DMS153 treated with DMSO at 0.1 percent for 48 hours (cell line): ENCODE measurements around the gene TBCK.
"Not testable (repeated sequence)": the region's sequence is repeated elsewhere in the genome, so short reads cannot be mapped to it uniquely, and the experiment has no call there.

ENCODE experiments used
- DNase-seq: peaks from one replicate; lab custom pipeline; 2025; ENCODE audit not compliant: unreplicated experiment; lab: John Stamatoyannopoulos, UW

Gene TBCK

GRCh38 chr4:106321814-106322213 lies 5.8 kb upstream of the TBCK start:
- not testable (repeated sequence) for DNase-seq

GRCh38 chr4:106321168-106321567 lies 5.2 kb upstream of the TBCK start:
- not testable (repeated sequence) for DNase-seq

DNA sequence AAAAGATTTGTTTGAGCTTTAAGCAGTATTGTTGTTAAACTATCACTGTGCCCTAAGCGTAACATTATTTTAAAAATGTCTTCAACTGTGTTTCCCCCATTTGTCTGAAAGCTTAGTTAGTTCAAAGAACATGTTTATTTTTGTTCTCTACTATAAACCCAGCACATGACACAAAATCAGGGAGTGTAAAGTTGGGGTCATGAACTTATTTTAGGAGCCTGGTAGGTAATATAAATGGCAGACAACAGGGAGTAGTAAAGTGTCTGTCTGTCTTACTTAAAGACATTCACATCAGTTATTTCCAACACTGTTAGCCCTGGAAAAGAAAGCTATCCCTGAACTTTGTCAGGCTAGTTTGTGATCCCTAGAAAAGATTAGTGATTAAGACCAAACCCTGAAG lies 4.2 kb upstream of the TBCK start:
- DNase-seq = no peak

GRCh38 chr4:106318511-106318910 lies 2.5 kb upstream of the TBCK start:
- no peak for DNase-seq

- DNase-seq = no peak
These were observed 1.8 kb upstream of the TBCK start for GRCh38 chr4:106317815-106318214.

- DNase-seq = no peak
These were observed 882 bp upstream of the TBCK start for GRCh38 chr4:106316773-106317409.

DNA sequence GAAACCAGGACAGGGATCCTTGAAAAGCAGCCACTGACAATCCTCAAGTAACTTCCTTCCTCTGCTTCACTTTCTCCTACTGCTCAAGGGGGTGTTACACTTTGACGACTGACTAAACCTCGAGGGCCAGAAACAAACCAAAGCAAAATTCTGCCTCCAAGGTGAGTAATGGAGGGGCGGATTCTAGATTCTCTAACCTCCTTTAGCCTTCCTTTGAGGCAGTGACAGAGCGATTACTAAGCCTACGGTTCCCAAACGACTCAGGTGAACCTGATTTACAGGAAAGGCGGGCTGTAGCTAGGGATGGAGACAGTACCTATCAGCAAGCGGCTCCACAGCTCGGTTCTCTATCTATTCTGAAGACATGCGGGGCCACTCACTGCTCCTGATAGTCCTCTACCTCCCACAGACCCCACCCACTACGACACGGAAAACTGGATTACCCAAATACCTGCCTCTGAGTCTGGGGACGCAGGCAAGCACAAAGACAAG lies 487 bp downstream of the TBCK start:
- DNase-seq = no peak

GRCh38 chr4:106314960-106315359 lies 1.0 kb downstream of the TBCK start:
- DNase-seq = no peak

DNA sequence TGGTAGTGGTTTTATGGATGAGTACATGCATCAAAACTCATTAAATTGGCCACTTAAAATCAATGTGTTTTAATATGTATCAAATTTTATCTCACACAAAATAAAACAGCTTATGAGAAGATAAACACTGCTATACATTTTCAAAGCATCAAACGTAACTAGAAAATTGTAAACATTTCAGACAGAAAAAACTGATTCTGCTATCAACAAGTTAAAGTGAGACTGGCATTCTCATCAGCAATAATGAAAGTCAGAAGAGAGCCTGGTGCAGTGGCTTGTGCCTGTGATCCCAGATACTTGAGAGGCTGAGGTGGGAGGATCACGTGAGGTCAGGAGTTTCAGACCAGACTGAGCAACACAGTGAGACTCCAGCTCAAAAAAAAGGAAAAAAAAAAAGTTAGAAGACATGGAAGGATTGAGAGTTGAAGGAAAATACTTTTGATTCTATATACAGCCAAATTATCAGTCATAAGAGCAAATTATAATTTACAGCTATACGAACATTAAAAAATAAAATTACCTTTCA lies 2.9 kb downstream of the TBCK start:
- no peak for DNase-seq

DNA sequence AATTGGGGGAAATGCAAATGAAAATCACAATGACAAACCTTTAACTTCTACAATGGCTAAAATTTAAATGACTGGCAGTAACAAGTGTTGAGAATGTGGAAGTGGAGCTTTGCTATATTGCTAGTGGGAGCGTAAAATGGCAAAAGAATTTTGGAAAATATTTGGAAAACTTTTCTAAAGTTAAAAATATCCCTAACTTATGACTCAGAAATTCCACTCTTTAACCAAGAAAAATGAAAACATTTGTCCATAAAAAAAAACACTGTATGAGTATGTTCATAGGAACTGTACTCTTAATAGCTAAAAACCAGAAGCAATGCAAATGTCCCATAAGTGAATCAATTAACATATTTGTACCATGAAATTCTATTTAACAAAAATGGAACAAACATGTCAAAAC lies 3.6 kb downstream of the TBCK start:
- DNase-seq = no peak

DNA sequence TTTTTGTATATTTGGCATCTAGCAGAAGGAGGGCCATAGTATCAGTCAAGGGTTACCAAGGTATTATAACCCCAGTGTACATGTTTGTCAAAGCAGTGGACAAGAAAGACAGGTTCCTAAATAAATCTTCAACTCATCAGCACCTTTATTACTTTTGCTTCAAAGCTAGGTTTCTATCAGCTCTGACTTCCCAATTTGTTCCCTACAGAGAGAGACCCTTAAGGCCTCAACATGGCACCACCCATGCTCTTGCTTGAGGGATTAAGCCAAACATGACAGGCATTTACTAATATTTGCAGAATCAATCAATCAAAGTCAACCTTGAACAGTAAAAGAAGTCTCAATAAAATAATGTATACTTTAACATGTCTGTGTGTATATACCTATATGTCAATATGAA lies 9.4 kb downstream of the TBCK start:
- DNase-seq = no peak

GRCh38 chr4:106305435-106306055 lies 10.5 kb downstream of the TBCK start:
- DNase-seq = no peak

- no peak for DNase-seq
These were observed 11.4 kb downstream of the TBCK start for GRCh38 chr4:106304632-106305031.

- DNase-seq = no peak
These were observed 12.3 kb downstream of the TBCK start for GRCh38 chr4:106303548-106304281.

DNA sequence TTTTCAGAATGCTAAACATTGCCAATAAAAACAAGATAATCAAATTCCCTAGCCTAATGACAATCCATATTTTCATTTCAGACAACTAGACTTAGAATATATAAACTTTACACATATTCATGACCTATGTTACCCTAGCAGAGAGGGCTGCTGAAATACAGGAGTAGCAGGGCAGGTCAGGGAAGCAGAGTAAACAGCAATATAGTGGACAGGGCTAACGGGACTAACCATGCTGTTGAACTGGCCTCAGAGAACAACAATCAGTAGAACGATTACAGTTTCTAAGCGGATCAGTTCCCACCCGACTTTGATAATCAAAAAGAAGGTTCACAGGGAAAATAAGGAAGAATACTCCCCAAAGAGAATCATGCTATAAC lies 14.0 kb downstream of the TBCK start:
- no peak for DNase-seq

GRCh38 chr4:106301393-106302061 lies 14.5 kb downstream of the TBCK start:
- no peak for DNase-seq

- DNase-seq = no peak
These were observed 16.0 kb downstream of the TBCK start for GRCh38 chr4:106299977-106300376.

GRCh38 chr4:106297245-106298035 lies 18.6 kb downstream of the TBCK start:
- DNase-seq = no peak

DNA sequence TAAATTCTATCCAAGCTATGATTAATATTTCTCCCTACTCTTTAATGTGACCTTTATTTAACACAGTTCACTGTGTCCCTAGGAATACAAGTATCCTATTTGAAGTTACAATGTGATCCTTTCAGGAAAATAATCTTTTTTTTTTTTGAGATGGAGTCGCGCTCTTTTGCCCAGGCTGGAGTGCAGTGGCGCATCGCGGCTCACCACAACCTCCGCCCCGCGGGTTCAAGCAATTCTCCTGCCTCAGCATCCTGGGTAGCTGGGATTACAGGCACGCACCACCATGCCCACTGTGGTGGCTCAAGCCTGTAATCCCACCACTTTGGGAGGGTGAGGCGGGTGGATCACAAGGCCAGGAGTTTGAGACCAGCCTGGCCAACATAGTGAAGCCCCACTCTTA lies 21.9 kb downstream of the TBCK start:
- no peak for DNase-seq

DNA sequence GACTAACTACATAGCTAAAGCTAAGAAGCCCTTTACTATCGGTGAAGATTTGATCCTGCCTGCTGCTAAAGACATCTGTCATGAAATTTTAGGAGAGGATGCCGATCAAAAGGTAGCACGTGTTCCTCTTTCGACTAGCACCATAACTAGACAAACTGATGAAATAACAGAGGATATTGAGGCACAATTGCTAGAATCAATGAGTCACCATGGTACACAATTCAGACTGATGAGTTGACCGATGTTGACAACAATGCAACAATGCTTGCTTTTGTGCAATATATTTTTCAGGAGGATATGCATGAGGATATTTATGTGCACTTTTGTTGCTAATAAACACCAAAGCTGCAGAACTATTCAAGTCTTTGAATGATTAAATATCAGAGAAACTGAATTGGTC lies 24.3 kb downstream of the TBCK start:
- DNase-seq = no peak

- DNase-seq = no peak
These were observed 26.3 kb downstream of the TBCK start for GRCh38 chr4:106289737-106290136.
